ENCODE results near the gene GPRC5B. TPM values are rescaled to one million over a fixed set of nuclear protein-coding genes. Genes with fewer than 3 reads are reported as not detected.

The GPRC5B gene
- total and polyA plus RNA-seq, 3 donors from 2014 or later: 144 to 303 (median 195) TPM

GRCh38 chr16:19850131-19850817, 34.4 kb downstream of the GPRC5B start:
- 94 to 95% methylated on average over 11 of the region's 11 CpGs for WGBS, 2 donors
- H3K9me3 ChIP-seq: no peaks in the 10 kb centered on the region
- no peak for TF ChIP-seq CTCF (IDR thresholded peaks at IDR 0.05)
- no peak for TF ChIP-seq POLR2A (IDR thresholded peaks at IDR 0.05)
- no peaks in the 10 kb centered on the region for H3K36me3 ChIP-seq (ENCODE audit: low read depth, missing control alignments)
- DNase-seq: no peak
- H3K27ac ChIP-seq: no peak overlapping the region
- intact Hi-C loops (cut with DNase I; ENCODE audit: low total_unique reads): no loop called here
- no peak overlapping the region for H3K4me3 ChIP-seq
- H3K27me3 ChIP-seq: no peaks in the 10 kb centered on the region
- no peaks in the 10 kb centered on the region for H3K4me1 ChIP-seq

- DNase-seq: no peak
- no peak overlapping the region for H3K27ac ChIP-seq
- H3K9me3 ChIP-seq: no peaks in the 10 kb centered on the region
- H3K4me3 ChIP-seq: no peak overlapping the region
- no peak for TF ChIP-seq POLR2A (IDR thresholded peaks at IDR 0.05)
- no peak for TF ChIP-seq CTCF (IDR thresholded peaks at IDR 0.05)
- 84 to 95% methylated on average over 3 of the region's 3 CpGs for WGBS, 2 donors
- no peaks in the 10 kb centered on the region for H3K36me3 ChIP-seq (ENCODE audit: low read depth, missing control alignments)
- no peaks in the 10 kb centered on the region for H3K4me1 ChIP-seq
- intact Hi-C loops (cut with DNase I; ENCODE audit: low total_unique reads): no loop called here
- no peaks in the 10 kb centered on the region for H3K27me3 ChIP-seq
These were observed 35.9 kb downstream of the GPRC5B start for GRCh38 chr16:19848756-19849155.

GRCh38 chr16:19846436-19846835, 38.2 kb downstream of the GPRC5B start:
- 68 to 70% methylated on average over 5 of the region's 5 CpGs for WGBS, 2 donors
- no peak for DNase-seq
- TF ChIP-seq POLR2A (IDR thresholded peaks at IDR 0.05): no peak
- TF ChIP-seq CTCF (IDR thresholded peaks at IDR 0.05): no peak
- intact Hi-C loops (cut with DNase I; ENCODE audit: low total_unique reads): no loop called here
- Histone ChIP-seq H3K36me3 (ENCODE audit: low read depth, missing control alignments) (no peaks in the 10 kb centered on the region), H3K27me3 (no peaks in the 10 kb centered on the region), H3K27ac (no peak overlapping the region), H3K9me3 (no peaks in the 10 kb centered on the region), H3K4me1 (no peaks in the 10 kb centered on the region), H3K4me3 (no peak overlapping the region)

- TF ChIP-seq POLR2A (IDR thresholded peaks at IDR 0.05) (no peak), CTCF (IDR thresholded peaks at IDR 0.05) (no peak)
- H3K36me3 ChIP-seq (ENCODE audit: low read depth, missing control alignments): no peaks in the 10 kb centered on the region
- 84 to 87% methylated on average over 11 of the region's 11 CpGs for WGBS, 2 donors
- H3K27me3 ChIP-seq: no peaks in the 10 kb centered on the region
- H3K4me1 ChIP-seq: no peaks in the 10 kb centered on the region
- intact Hi-C loops (cut with DNase I; ENCODE audit: low total_unique reads): no loop called here
- H3K4me3 ChIP-seq: no peak overlapping the region
- H3K27ac ChIP-seq: no peak overlapping the region
- no peaks in the 10 kb centered on the region for H3K9me3 ChIP-seq
- no peak for DNase-seq
These were observed 39.6 kb downstream of the GPRC5B start for GRCh38 chr16:19844945-19845641.
